HEK293 (cell line): ENCODE results near the gene GNAZ.
"Not testable (repeated sequence)": the region's sequence is repeated elsewhere in the genome, so short reads cannot be mapped to it uniquely, and the experiment has no call there.

Source experiments
- CTCF ChIP-seq: fragments of 450-650 bp; formaldehyde crosslinking; IDR thresholded peaks from 2 replicates; pipeline ENCODE4 v1.5.1; 2016; ENCODE audit warnings: missing biosample characterization, missing genetic modification characterization
- GLI2 ChIP-seq: fragments of 450-650 bp; formaldehyde crosslinking; IDR thresholded peaks from 2 replicates; pipeline ENCODE4; 2017; ENCODE audit warnings: missing biosample characterization, missing genetic modification characterization, low read depth, borderline replicate concordance
- PRDM10 ChIP-seq: fragments of 450-650 bp; formaldehyde crosslinking; IDR thresholded peaks from 2 replicates; pipeline ENCODE4 v1.5.1; 2016; ENCODE audit warnings: missing biosample characterization, missing genetic modification characterization
- REST ChIP-seq: fragments of 450-650 bp; formaldehyde crosslinking; IDR thresholded peaks from 2 replicates; pipeline ENCODE4 v1.5.1; 2016; ENCODE audit warnings: missing biosample characterization, missing genetic modification characterization
- SETDB1 ChIP-seq: IDR thresholded peaks from one replicate; pipeline ENCODE4 v1.6.1; 2017; ENCODE audit warnings: mild to moderate bottlenecking, low read length, moderate library complexity, mixed read lengths; ENCODE audit not compliant: insufficient read length
- ZBTB21 ChIP-seq: fragments of 450-650 bp; formaldehyde crosslinking; IDR thresholded peaks from 2 replicates; pipeline ENCODE4 v1.5.1; 2017; ENCODE audit warnings: missing biosample characterization, missing genetic modification characterization
- ZBTB7A ChIP-seq: fragments of 450-650 bp; formaldehyde crosslinking; IDR thresholded peaks from 2 replicates; pipeline ENCODE4 v1.5.1; 2016; ENCODE audit warnings: low read depth, missing biosample characterization, missing genetic modification characterization
- ZNF10 ChIP-seq: fragments of 450-650 bp; formaldehyde crosslinking; IDR thresholded peaks from 2 replicates; pipeline ENCODE4 v1.5.1; 2017; ENCODE audit warnings: missing biosample characterization, missing genetic modification characterization
- ZNF2 ChIP-seq: fragments of 450-650 bp; formaldehyde crosslinking; IDR thresholded peaks from 2 replicates; pipeline ENCODE4 v1.5.1; 2016; ENCODE audit warnings: missing biosample characterization, missing genetic modification characterization
- ZNF514 ChIP-seq: fragments of 450-650 bp; formaldehyde crosslinking; IDR thresholded peaks from 2 replicates; pipeline ENCODE4 v1.5.1; 2016; ENCODE audit warnings: missing biosample characterization, missing genetic modification characterization
- ZNF558 ChIP-seq: fragments of 450-650 bp; formaldehyde crosslinking; IDR thresholded peaks from 2 replicates; pipeline ENCODE4 v1.5.1; 2016; ENCODE audit warnings: missing biosample characterization, missing genetic modification characterization
- ZSCAN23 ChIP-seq: fragments of 450-650 bp; formaldehyde crosslinking; IDR thresholded peaks from 2 replicates; pipeline ENCODE4 v1.5.1; 2016; ENCODE audit warnings: missing biosample characterization, missing genetic modification characterization

- not testable (repeated sequence) for TF ChIP-seq ZBTB21 (tag by site-specific recombination); ZSCAN23 (tag by site-specific recombination); ZNF2; CTCF (tag by site-specific recombination); SETDB1; ZNF514 (tag by site-specific recombination); ZBTB7A (tag by site-specific recombination); ZNF558 (tag by site-specific recombination); GLI2; PRDM10 (tag by site-specific recombination); REST (tag by site-specific recombination); ZNF10 (tag by site-specific recombination)
These were observed 19.8 kb upstream of the GNAZ start for GRCh38 chr22:23050546-23050945.
